Osteoblast (primary cell): ENCODE data around the gene TRIM66. TPM values are rescaled to one million over a fixed set of nuclear protein-coding genes. Genes with fewer than 3 reads are reported as not detected.
A peak's percentile ranks its signal among the peaks of the same experiment; 100 is the strongest.

Experiments used
- DNase-seq: peaks from one replicate; pipeline ENCODE4 v3.0.0; 2011; ENCODE audit warnings: low spot score, mixed read lengths; ENCODE audit not compliant: insufficient read length; ENCODE audit errors: missing footprints
- H2AFZ ChIP-seq: 2 replicates; pipeline ENCODE4 v1.6.0; 2011; ENCODE audit warnings: mild to moderate bottlenecking, low read length
- H3K27ac ChIP-seq: 2 replicates; pipeline ENCODE4 v1.5.1; 2011; ENCODE audit warnings: mild to moderate bottlenecking, low read depth, low read length, moderate library complexity
- H3K27me3 ChIP-seq: 2 replicates; pipeline ENCODE4 v1.6.0; 2012; ENCODE audit warnings: mild to moderate bottlenecking, control low read depth, inconsistent platforms, low read length, moderate library complexity; ENCODE audit not compliant: insufficient read depth
- H3K36me3 ChIP-seq: 2 replicates; pipeline ENCODE4 v1.5.1; 2011; ENCODE audit warnings: mild to moderate bottlenecking, low read length, control low read depth, moderate library complexity; ENCODE audit not compliant: insufficient read depth
- H3K4me1 ChIP-seq: 2 replicates; pipeline ENCODE4 v1.5.1; 2011; ENCODE audit warnings: mild to moderate bottlenecking, low read length, control low read depth, moderate library complexity; ENCODE audit not compliant: insufficient read depth
- H3K4me2 ChIP-seq: 2 replicates; pipeline ENCODE4 v1.6.0; 2011; ENCODE audit warnings: mild to moderate bottlenecking, low read length; ENCODE audit not compliant: insufficient read depth
- H3K4me3 ChIP-seq: fragments of 200-600 bp; sonication (generic); 3 replicates; pipeline ENCODE4 v1.5.1; 2012; ENCODE audit warnings: mild to moderate bottlenecking, low read length, inconsistent platforms; ENCODE audit not compliant: insufficient read depth
- H3K79me2 ChIP-seq: 2 replicates; pipeline ENCODE4 v1.6.0; 2012; ENCODE audit warnings: mild to moderate bottlenecking, low read length, control low read depth, inconsistent platforms; ENCODE audit not compliant: insufficient read depth
- H3K9me3 ChIP-seq: 2 replicates; pipeline ENCODE4 v1.5.1; 2011; ENCODE audit warnings: low read depth, low read length, control low read depth
- H4K20me1 ChIP-seq: 2 replicates; pipeline ENCODE4 v1.6.0; 2012; ENCODE audit warnings: mild to moderate bottlenecking, low read length, control low read depth; ENCODE audit not compliant: insufficient read depth
- CTCF ChIP-seq: IDR thresholded peaks from 2 replicates; pipeline ENCODE4 v1.5.1; 2011; ENCODE audit warnings: mild to moderate bottlenecking, low read depth, low read length, moderate library complexity; ENCODE audit errors: extremely low read depth
- small RNA-seq: library from RNA; depleted of rRNA; stranded (forward); fragments of <200 nt; gene quantifications from one replicate; pipeline ENCODE3, GENCODE V24; 2012
- total RNA-seq: library from RNA; depleted of rRNA; stranded (reverse); fragments of >200 nt; gene quantifications from 2 replicates; pipeline ENCODE4 v1.2.3, GENCODE V29; 2012

TRIM66 gene
- total RNA-seq, 1 donor = 9.0 TPM

DNA sequence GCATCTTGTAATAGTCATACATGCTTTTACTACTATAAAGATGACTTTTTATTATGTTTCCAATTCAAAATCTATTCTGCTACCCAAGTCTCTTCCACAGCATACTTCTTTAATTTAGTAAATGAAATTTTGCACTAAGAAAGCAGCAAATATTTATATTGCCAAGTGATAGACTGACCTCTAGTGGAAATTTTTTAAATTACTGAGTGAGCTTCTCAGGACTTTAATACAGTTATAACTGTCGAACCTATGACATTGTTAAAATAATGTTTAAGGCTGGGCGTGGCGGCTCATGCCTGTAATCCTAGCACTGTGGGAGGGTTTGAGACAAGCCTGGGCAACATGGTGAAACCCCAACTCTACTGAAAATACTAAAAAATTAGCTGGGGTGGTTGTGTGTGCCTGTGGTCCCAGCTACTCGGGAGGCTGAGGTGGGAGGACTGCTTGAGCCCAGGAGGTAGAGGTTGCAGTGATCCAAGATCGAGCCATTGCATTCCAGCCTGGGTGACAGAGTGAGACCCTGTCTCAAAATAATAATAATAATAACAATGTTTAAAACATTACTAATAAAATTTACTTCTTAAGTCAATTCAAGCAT lies 115.8 kb downstream of the TRIM66 start:
- H3K79me2 ChIP-seq = no peaks in the 10 kb centered on the region
- peaks cover 28% of the 10 kb centered on the region for H3K27me3 ChIP-seq
- no peaks in the 10 kb centered on the region for H4K20me1 ChIP-seq
- no peaks in the 10 kb centered on the region for H3K36me3 ChIP-seq
- peak; percentile 63 for TF ChIP-seq CTCF
- H2AFZ ChIP-seq = no peak overlapping the region
- H3K4me2 ChIP-seq = no peak overlapping the region
- H3K27ac ChIP-seq = no peak overlapping the region
- H3K4me1 ChIP-seq = peaks cover 9% of the 10 kb centered on the region
- no peak for DNase-seq
- no peaks in the 10 kb centered on the region for H3K9me3 ChIP-seq
- no peak overlapping the region for H3K4me3 ChIP-seq

GRCh38 chr11:8564526-8564925 lies 117.9 kb downstream of the TRIM66 start:
- Histone ChIP-seq H3K9me3 (peaks cover 1% of the 10 kb centered on the region), H4K20me1 (no peaks in the 10 kb centered on the region), H3K4me1 (peaks cover 9% of the 10 kb centered on the region), H3K4me3 (no peak overlapping the region), H3K36me3 (no peaks in the 10 kb centered on the region), H3K4me2 (no peak overlapping the region), H2AFZ (no peak overlapping the region), H3K79me2 (no peaks in the 10 kb centered on the region), H3K27me3 (peaks cover 34% of the 10 kb centered on the region), H3K27ac (no peak overlapping the region)
- no peak for TF ChIP-seq CTCF
- DNase-seq = no peak

Small RNAs within 50 kb of the gene (small RNA-seq; reads per million reads assigned to genes)
- gene SNORA3A (not detected), gene SNORA3B (99.0 reads per million, percentile 97 among the genes with 10 or more reads in this experiment)

Other genes starting within 250 kb of the TRIM66 start
- gene STK33, start 88.4 kb downstream of the TRIM66 start, total RNA-seq = 0.72 and 1.2 TPM in 2 replicates
- 710 and 869 TPM in 2 replicates for gene RPL27A, start 127 bp upstream of the TRIM66 start, total RNA-seq
- gene AKIP1, start 228.5 kb upstream of the TRIM66 start, total RNA-seq = 39.1 and 43.6 TPM in 2 replicates